ENCODE results near the gene IL20.

- TF ChIP-seq SPI1 (IDR thresholded peaks at IDR 0.05; ENCODE audit: borderline replicate concordance, insufficient read depth, low read depth, low read length) (no peak), POLR2A (IDR thresholded peaks at IDR 0.05; ENCODE audit: low read depth, low read length) (no peak), CTCF (IDR thresholded peaks at IDR 0.05 in 2 of 3, conservative IDR thresholded peaks at IDR 0.05 in 1 of 3; ENCODE audit: control insufficient read depth in 2 of 3, extremely low read depth in 1 of 3, insufficient read depth in 1 of 3, low read depth in 3 of 3, low read length in 3 of 3) (no peak), SMC3 (IDR thresholded peaks at IDR 0.05; ENCODE audit: borderline replicate concordance, low read length) (no peak), CHD4 (IDR thresholded peaks at IDR 0.05) (no peak), REST (IDR thresholded peaks at IDR 0.05; ENCODE audit: low read depth, low read length) (no peak), MXI1 (IDR thresholded peaks at IDR 0.05; ENCODE audit: low read depth, low read length) (no peak), POLR2AphosphoS5 (IDR thresholded peaks at IDR 0.05; ENCODE audit: low read length) (no peak), EGR1 (IDR thresholded peaks at IDR 0.05; ENCODE audit: borderline replicate concordance in 1 of 2, low read depth in 2 of 2, low read length in 2 of 2) (no peak), TAF1 (IDR thresholded peaks at IDR 0.05; ENCODE audit: borderline replicate concordance, low read depth, low read length) (no peak), EZH2 (IDR thresholded peaks at IDR 0.05; ENCODE audit: borderline replicate concordance, control insufficient read depth, low read depth, low read length) (no peak), ELK1 (IDR thresholded peaks at IDR 0.05; ENCODE audit: low read depth, low read length) (no peak)
Measured at GRCh38 chr1:206816390-206817287, 48.8 kb upstream of the IL20 start.

Data from GM12878 (cell line).